DMS79 (cell line): ENCODE measurements around the gene FBF1.

ENCODE experiments used
- DNase-seq: peaks from one replicate; lab custom pipeline; 2025; lab: John Stamatoyannopoulos, UW

Gene FBF1

DNA sequence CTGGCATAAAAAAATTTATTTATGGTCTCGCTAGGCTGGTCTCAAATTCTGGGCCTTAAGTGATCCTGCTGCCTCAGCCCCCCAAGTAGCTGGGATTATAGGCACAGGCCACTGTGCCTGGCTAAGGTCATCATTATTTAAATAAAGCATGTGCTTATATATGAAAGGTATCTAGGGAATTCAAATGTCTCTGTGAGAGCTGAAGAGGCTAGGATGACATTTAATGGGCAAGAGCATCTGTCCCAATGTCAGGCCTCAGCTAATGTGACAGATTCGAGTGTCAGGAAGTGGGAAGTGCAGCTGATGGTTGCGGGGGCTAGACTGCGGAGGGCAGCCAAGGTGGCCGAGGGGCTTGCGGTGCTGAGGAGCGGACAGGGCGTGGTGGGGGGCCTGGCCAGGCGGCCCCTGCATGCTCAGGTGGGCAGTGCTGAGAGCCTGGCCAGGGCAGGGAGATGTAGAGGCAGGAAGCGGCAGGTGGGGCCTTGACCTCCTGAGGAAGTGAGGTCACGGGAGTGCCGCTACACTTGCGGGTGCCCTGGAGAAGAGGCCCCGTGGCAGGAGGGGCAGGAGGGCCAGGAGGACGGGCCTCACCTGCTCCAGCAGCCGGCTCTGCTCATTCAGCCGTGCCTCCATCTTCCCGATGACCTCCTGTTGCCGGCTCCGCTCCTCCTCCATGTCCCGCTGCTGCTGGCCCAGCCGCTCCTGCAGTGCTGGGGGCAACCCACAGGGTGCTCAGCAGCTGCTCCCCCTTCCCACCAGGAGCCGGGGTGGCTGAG lies 23.5 kb downstream of the FBF1 start:
- DNase-seq = no peak

DNA sequence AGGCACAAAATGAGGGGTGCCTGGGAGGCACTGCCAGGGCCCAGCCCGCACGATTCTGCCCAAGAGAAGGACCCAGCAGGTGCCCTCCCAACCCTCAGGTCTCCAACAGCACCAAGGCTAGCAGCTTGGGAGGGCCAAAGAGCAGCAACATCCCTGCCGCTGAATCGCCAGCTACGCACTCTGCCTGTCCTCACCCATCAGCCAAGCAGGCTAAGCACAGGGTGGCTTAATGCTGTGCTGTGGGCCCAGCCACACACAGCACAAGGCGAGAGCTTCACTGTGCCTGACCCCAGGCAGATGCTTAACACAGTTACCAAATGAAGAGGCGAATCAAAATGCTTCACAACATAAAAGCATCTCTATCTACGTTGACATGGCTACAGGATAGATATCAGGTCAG lies 25.6 kb downstream of the FBF1 start:
- no peak for DNase-seq

DNA sequence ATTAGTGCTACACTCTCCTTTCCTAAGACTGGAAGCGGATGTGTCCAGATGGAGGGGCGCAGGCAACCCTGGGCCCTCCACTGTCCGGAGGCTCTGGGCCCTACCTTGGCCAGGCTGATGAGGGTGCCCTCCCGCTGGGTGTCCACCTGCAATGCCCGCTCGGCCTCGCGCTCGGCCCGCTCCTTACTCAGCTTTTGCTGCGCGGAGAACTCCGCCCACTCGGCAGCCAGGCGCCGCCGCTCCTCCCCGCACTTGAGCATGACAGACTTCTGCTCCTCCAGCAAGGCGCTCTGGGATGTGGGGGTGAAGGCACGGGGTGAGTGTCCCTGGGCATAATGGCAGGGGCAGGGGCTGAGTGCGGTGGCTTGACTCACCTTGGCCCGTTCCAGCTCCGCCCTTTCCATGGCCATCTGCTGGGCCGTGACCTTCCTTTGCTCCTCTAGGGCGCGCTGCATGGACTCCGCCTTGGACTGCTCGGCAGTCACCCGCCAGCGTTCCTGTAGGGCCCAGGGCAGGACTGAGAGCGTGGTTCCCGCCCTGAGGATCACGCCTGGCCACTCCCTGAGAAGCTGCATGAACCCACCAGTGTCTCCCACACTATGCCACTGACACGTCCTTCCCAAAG lies 26.1 kb downstream of the FBF1 start:
- no peak for DNase-seq

DNA sequence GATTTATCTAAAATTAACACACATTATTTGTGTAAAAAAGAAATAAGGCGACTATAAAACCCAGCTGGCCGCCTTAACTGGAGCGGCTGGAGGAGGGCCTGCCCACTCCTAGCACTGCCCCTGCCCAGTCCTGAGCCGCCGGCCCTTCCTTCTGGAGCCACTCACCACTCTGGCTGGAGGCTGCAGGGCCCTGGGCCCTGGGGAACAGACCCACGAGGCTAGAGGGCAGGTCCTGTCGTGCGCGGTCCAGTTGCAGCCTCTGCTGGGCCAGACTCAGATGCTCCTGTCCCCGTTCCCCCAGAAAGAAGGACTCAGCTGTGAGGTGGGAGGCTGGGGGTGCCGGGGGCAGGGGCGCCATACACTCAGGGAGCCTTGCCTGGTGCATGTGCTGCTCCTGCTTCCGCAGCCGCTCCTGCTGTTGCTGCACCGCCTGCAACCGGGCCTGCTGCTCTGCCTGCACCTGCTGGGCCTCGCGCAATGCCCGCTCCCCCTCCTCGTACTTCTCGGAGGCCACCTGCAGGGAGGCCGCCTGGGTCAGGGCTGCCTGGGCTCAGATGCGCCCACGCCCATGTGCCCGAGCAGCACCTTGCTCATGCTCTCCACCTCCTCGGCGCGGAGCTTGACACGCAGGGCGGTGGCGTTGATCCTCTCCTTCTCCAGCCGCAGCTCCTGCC lies 27.2 kb downstream of the FBF1 start:
- DNase-seq = no peak

DNA sequence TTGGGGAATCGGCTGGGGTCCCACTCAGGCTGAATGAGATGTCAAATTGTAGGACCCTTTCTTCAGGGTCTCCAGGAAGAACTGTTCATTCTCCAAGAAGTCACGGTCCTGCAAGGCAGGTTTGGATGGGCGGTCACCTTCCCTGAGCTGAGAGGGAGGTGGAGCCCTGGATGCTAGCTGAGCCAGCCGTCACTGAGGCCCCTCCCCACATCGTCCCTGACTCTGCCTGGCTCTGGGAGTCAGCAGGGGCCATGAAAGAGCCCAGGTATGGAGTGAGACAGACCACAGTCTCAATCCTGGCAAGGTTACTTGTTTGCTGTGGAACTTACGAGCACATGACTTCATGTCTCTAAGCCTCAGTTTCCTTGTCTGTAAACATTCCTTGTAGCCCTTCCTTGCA lies 30.1 kb downstream of the FBF1 start:
- DNase-seq = peak; percentile 37

DNA sequence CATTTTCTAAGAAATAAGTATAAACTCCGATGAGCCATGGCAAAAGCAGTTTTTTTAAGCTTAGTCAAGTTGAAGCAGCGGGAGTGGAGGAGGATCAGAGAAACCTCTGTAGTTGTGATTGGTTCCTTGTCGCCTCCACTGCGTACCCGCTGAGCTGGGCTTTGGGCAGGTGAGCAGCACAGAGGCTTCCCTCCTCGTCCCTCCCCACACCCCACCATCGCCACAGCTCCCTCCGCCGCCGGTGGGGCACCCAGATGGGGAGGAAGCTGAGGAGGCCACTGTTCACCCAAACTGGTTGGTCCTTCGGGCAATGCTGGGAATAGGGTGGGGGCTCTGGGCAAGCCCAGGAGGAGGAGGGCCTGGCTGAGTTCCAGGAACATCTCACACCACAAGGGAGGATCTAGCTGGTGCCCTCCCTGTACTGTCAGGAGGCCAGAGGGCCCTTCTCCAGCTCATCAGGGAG lies 31.0 kb downstream of the FBF1 start:
- DNase-seq = peak; percentile 68

DNA sequence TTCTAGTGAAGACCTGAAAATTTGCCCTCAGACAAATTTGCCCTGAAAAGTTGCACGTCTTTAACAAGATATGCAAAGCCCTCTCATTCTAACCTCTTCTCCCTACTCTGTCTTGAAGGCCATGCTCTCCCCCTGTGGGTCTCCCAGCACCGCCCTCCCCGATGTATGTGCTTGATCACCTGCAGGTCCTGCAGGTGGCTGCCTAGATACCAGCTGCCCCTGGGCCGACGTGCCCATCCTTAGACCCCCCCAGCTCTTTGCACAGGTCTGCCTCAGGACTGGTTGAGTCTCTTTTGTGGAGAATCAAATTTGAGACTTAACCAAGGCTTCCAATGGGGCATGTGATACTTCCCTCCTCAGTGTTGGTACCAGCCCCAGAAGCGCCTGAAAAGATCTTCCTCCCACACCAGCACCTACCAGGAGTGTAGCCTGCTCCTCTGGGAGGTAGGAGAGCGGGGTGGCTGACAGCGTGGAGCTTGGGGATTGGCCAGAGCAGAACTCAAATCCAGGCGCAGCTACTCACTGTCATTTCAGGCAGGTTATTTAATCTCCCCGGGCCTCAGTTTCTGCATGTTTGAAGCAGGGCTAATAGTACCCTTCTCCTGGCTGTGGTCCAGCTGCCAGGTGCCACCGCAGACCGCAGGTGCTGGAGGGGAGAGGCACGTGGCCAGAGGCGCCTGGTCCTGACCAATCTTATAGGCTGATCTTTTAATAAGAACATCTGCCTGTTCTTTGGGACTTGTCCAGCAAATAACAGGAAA lies 31.6 kb downstream of the FBF1 start:
- DNase-seq = peak; percentile 81

DNA sequence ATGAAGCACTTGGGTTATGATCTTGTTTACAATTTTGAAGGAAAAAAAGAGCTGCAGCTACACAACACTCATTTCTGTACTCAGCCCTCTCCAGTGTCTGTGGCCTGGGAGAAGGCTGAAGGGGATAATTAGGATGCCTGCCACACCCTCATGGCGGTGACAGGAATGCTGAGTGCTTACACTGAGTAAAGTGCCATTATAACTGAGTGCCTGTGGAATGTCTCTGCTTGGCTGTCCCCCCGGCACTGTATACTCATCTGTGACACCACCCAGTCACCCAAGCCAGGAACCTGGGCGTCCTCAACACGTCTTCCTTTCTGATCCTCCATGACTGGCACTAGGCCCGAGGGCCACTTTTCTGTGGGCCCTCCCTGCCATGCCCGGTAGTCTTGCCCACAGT lies 32.6 kb downstream of the FBF1 start:
- DNase-seq = peak; percentile 89

DNA sequence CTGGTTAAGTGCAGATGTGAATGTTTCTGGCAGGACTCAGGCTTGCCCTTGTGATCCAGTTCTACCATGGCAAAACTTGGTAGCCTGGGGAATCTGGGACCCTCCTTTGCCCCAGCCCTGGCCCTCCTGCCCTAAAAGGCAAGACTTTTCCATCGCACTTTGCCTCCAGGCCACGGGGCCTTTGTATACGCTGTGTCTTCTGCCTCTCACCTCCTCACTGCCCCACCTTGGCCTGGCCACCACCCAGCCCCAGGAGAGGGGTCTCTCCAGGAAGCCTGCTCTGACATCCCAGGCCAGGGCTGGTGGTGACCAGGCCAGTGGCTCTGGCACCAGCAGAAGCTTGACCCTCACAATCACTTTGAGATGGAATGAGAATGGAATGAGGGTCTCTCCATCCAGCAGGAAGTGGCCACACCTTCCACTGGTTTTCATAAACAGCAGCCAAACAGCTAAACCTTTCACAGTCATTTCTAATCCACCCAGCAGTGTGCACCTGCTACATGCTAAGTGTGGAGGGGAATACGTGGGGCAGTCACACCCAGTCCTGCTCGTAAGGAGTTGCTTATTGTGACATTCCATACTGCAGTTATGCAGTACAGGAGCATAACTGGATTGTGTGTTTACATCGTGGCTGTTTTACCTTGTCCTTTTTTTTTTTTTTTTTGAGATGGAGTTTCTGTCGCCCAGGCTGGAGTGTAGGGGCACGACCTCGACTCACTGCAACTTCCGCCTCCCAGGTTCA lies 34.5 kb downstream of the FBF1 start:
- no peak for DNase-seq

DNA sequence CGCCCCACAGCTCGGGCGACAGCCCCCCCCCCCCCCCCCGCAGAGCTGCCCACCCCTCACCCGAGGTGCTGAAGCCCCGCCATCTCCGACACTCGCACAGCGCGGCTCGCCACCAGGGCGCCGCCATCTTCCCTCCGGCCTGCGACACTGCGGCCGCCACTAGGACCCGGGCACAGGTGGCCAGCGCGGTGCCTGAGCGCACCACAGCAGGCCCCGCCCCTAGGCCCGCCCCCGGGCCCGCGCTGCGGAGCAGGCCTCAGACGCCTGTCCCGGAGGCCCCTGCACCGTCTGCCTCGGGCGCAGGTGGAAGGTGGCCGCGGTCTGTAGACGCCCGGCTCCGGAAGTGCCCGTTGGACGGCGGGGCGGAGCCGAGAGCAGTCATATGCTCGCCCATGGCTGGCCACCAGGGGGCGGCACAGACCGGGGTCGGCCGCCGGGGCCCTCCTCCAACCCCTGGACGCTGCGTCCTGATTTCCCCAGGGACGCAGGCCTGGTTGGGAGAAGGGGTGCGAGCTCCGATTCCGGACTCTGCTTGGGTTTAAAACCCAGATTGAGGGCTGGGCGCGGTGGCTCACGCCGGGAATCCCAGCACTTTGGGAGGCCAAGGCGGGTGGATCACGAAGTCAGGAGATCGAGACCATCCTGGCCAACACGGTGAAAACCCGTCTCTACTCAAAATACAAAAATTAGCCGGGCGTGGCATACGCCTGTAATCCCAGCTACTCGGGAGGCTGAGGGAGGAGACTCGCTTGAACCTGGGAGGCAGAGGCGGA lies 35.9 kb downstream of the FBF1 start, which contains the start of gene MRPL38:
TSS of gene MRPL38 (minus strand) at position 136 of the 773 bp plus-strand sequence. CDS start at position 127, 9 bp downstream.
- DNase-seq = peak; percentile 79

DNA sequence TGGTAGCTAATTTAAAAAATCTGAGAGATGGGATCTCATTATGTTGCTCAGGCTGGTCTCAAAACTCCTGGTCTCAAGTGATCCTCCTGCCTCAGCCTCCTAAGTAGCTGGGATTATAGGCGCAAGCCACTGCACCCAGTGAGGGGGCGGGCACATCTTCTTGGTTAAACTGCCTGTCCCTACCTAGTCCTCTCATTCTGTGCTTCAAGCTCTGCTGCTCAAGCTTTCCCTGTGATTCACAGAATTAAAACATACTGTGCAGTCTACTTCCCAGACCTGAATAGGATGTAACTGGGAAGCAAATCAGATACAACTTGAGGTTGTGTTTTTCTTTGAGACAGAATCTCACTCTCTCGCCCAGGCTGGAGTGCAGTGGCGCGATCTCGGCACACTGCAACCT lies 38.4 kb downstream of the FBF1 start:
- no peak for DNase-seq

DNA sequence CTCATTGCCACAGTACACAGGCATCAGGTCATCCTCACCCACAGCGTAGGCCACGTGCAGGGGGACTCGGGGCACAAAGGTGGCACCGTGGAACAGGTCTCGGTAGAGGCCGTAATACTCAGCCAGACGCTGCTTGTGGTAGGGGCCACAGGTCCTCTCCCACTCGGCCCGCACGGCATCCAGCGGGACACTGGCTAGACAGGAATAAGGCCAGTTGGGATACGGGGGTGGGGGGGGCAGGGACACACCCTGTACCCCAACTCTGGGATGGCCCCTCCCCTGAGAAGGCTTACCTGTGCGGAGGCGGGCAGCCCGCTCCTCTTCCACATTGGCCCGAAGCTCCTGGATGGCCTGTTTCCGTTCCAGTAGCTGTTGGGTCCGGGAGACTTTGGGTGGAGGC lies 39.1 kb downstream of the FBF1 start:
- DNase-seq = no peak

DNA sequence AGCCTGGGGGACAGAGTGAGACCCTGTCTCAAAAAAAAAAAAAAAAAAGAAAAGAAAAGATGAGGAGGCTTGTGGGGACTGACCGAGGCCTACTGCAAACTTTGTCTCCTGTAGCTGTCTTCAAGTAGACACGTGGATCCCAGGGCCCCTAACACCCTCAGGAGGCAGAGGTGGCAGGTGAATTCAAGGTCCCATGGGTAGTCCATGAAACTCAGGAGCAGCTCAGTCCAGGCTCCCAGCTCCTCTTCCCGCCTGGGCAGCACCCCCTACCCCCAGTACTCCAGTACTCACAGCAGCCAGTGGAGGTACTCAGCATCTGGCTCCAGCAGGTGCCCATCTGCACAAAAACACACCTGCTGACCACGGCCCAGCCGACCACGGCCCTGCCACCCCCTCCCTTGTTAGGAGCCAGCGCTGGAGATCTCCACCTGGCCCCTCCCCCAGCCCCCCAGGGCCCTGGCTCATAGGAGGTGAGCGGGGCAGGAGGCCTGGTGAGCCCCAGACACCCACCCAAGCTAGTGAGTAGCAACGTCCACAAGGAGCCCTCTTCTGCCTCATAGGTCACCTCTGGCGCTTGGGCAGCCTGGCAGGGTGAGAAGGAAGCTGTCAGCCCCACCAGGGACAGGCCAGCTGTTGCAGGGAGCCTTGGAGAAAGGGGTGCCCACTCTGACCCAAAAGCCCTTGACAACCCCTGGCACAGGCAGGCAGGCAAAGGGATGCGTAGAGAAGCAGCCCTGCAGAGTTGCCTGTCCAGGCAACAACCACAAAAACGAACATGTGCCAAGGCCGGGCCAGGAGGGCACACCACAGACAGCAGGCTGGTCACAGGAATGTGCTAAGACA lies 39.9 kb downstream of the FBF1 start:
- DNase-seq = no peak

DNA sequence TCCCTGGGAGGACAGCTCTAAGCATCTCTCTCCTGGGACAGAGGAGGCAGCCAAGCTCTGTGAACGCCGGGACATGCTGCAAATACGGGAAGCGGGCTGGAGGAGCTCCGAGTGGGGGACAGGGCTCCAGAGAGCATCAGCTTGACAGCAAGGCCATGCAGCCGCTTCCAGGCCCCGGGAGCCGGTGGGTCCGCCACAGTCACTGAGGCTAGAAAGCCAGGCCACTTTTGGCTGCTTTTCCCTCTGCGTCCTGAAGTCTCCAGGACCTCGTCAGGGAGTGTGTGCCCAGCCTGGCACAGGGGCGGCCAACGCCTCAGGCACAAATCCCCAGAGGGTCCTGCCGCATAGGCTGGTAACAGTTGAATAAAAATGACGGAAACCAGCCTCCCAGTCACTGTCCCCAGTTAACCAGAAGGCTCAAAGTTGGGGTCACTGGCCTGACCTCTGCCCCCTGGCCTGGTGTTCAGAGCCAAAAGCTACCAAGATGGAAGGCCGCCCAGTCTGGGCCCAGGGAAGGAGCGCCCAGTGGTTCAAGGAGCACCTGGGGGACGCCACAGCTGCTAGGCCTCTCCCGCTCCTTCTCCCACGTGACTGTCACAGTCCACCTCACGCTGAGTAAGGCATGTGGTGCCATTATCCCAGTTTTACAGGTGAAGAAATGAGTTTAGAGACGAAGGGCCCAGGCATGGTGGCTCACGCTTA lies 40.9 kb downstream of the FBF1 start:
- DNase-seq = no peak

DNA sequence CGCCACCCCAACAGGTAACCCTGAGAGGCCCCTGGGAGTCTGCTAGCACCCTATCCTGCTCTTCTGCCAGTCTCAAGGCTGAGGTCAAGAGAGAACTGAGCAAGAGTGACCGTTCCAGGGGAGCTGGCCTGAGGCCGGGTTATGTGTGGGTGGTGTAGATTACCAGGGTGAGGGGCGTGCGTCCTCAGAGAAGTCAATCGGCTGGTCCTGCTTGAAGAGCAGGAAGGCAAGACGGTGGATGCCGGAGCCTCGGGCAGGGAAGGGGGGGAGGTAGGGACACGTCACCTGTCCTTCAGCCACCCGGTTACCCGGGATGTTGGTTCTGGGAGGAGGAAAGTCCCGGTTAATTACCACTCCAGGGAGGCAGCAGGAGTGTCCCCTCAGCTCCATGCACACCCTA lies 41.5 kb downstream of the FBF1 start:
- DNase-seq = no peak

DNA sequence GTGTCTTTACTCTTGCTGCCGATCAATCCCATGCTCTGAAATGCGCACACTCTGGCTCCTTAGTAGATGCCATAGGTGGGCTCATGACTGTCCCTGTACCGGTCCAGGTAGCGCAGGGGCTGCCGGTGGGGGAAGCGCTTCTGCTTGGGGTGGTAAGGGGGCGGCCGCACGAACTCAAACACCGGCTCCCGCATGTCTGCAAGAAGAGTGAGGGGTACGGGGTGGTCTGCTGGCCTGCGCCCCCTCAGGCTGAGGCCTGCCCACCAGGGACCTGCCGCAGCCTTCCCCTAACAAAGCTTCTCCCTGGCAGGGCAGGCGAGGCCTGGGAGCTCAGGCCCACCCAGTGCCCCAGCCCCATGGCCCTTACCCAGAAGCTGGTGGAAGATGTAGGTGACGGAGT lies 42.1 kb downstream of the FBF1 start:
- DNase-seq = no peak

DNA sequence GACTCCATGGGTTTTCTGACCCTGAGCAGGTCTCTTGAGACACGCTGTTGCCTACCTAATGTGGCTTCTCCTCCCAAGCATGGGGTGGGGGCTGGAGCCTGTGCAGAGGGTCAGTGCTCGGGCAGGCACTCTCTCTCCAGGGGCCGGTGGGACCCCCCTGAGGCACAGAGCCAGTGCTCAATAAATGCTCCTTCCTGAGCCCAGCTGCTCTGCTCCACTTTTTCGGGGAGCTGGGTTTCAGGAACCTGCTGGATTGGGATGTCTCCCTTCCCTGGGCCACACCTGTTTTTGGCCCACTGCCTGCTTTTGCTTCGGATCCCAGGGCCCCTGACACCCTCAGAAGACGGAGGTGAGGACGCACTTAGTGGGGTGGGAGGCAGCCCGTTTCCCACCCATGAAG lies 42.8 kb downstream of the FBF1 start:
- no peak for DNase-seq

DNA sequence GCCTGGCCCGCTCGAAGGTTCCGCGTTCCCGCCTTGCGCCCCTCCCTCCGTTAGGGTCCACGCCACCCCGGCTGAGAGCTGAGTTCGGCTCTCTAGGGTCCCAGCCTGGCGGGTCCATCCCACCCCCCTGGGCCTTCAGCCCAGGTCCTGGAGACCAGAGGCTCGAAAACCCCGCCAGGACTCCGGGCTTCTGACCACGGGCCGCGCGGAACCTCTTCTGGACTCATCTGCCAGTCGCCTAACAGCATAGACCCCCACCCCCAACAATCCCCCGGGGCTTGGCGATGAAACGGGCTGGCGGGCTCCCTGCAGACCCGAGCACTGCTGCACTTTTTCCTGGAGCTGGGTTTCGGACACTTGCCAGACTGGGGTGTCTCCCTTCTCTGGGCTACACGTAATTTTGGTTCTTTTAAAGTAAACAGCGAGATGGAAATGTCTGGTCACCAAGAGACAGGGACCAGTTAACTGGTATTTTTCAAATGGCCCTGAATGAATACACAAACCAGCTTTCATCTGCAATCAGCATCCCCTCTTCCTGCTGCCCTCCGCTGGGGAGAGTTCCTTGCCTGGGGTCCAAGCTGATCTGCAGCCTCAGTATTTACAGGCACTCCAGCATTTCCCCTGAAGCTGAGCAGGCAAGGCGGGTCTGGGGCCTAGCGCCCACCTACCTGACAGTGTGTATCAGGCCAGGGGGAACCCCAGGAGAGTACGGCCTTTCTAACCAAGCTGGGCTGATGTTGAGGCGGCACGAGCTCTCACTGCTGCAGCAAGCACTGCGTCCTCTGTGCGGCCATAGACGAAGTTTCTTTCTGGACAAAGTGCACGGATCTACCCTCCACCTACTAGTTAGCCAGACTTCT lies 43.5 kb downstream of the FBF1 start:
- DNase-seq = no peak
